Subcutaneous adipose tissue (tissue), 4 donors: ENCODE data around the gene TUNAR. TPM values are rescaled to one million over a fixed set of nuclear protein-coding genes. Genes with fewer than 3 reads are reported as not detected.

Experiments used
- total RNA-seq, 4 donors: library from RNA; depleted of rRNA; stranded (reverse); fragments of >200 nt; gene quantifications; one replicate each; pipeline ENCODE4 v1.1.0, GENCODE V29; 2016
- TF ChIP-seq, protein P1 (sequence below): fragments of 450-650 bp; IDR thresholded peaks from one replicate; pipeline ENCODE4 v1.5.1; 2016; ENCODE audit warnings: low read depth, mild to moderate bottlenecking, control low read depth, antibody characterized with exemption, moderate library complexity

TUNAR gene
- total RNA-seq, 4 donors from 2014 or later: not detected

DNA sequence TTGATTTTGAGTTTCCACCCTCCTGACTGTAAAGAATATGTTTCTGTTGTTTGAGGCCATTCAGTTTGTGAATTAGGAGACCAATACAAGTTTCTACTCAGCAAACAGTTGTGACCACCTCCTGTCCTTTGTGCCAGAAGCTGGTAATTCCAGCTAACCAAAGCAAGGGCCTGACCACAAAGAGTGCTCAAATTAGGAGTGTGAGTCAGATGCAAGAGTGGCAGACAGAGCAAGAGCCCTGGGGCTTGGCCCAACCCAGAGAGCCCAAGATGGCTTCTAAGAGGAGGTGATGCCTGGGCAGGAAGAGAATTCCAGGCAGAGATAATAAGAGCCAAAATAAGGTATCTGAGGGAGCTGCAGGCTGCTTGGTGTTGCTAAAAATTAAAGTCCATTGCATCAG, 84.8 kb downstream of the TUNAR start:
- TF ChIP-seq, protein P1, sequence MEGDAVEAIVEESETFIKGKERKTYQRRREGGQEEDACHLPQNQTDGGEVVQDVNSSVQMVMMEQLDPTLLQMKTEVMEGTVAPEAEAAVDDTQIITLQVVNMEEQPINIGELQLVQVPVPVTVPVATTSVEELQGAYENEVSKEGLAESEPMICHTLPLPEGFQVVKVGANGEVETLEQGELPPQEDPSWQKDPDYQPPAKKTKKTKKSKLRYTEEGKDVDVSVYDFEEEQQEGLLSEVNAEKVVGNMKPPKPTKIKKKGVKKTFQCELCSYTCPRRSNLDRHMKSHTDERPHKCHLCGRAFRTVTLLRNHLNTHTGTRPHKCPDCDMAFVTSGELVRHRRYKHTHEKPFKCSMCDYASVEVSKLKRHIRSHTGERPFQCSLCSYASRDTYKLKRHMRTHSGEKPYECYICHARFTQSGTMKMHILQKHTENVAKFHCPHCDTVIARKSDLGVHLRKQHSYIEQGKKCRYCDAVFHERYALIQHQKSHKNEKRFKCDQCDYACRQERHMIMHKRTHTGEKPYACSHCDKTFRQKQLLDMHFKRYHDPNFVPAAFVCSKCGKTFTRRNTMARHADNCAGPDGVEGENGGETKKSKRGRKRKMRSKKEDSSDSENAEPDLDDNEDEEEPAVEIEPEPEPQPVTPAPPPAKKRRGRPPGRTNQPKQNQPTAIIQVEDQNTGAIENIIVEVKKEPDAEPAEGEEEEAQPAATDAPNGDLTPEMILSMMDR: no peak

DNA sequence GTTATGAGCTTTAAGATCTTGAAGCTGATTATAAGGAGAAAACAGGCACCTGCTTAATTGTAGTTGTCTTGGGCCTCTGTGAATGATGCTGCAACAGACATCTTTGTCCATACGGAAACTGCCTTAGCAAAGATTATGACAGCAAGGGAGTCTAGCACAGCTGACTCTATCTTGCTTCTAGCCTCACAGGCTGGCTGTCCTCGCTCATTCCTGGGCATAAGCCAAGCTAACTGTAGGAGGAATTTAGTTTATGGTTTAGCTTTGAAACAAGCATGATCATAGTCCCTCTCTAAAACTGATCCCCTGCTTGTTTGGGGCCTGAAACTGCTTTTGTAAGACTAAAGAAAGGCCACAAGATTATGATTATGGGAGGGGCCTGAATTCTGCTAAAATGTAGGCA, 88.3 kb downstream of the TUNAR start:
- TF ChIP-seq, protein P1: no peak

Other genes with a start within 250 kb of the TUNAR start
- gene TCL1B, start 190.4 kb upstream of the TUNAR start, total RNA-seq: not detected
- not detected for gene TCL1A, start 162.7 kb upstream of the TUNAR start, total RNA-seq
- gene C14orf132, start 162.5 kb downstream of the TUNAR start, total RNA-seq: 1 to 10 TPM; 2.4 to 9.5 (median 4.3) TPM